Activated CD4-positive, alpha-beta T cell treated with anti-CD3 and anti-CD28 coated beads for 1 hour (primary cell): ENCODE data around the gene PPIF.

Source experiments
- DNase-seq: peaks from one replicate; pipeline ENCODE4 v3.0.0-alpha.2; 2020

PPIF gene

DNA sequence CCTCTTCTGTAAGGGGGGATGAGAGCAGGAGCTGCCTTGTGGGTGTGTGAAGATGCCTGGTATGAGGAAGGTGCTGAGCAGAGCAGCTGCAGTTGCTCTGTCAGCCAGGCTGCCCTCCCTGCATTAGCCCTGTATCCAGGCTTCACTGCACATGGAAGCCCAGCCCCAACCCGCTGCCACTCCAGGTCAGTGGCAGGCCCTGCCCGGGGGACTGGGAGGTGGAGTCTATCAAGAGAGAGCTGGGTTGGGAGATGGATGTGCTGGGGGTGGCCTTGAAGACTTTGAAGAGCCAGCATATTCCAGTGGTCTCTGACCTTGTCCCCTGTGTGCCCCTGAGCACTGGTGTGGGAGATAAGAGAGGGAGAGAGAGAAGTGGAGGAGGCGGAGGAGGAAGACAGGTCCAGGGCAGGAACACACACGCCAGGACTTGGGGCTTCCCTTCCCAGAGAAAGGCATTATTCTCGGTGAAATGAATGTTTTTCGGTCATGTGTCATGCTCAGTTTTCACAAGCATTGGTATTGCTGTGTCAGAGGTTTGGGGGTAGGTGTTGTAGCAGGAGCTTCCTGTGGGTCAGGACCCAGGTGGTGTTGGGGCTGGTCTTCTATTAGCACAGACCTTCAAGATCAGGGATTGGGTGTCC is 2.6 kb downstream of the PPIF start:
- DNase-seq = no peak

DNA sequence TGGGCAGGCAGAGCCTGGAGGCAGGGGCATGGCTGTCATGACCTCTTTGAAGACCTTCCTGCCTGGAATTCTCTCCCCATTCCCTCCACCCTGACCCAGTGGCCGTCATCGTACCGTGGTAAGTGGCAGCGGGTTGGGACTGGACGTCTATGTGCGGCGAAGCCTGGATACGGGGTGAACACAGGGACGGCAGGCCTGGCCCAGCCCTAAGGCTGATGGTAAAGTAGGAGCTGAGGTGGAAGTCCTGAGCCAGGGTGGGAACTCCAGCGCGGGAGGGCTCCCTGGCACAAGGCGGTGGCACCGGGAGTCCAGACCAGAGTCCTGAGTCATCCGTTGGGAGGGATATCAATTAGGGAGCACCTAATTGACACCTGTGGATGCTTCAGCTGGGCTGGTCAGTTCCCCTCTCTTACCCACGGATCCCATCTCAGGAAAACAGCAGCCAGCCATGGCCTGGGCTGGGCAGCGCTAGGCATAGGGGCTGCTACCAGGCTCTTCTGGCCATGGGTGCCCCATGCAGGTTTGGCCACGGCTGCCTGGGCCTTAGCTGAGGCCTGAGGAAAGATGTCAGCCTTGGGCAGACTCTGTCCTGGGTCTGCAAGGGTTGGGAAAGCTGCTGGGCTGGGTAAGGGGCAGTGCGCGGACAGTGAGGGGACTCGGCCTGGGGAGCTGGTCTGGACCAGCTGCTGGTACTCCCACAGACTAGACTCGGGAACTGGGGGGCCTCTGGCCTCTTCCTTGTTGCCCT is 3.3 kb downstream of the PPIF start:
- no peak for DNase-seq

- DNase-seq = no peak
These were observed 4.1 kb downstream of the PPIF start for GRCh38 chr10:79351332-79351731.

GRCh38 chr10:79352035-79352877 is 5.0 kb downstream of the PPIF start:
- no peak for DNase-seq

DNA sequence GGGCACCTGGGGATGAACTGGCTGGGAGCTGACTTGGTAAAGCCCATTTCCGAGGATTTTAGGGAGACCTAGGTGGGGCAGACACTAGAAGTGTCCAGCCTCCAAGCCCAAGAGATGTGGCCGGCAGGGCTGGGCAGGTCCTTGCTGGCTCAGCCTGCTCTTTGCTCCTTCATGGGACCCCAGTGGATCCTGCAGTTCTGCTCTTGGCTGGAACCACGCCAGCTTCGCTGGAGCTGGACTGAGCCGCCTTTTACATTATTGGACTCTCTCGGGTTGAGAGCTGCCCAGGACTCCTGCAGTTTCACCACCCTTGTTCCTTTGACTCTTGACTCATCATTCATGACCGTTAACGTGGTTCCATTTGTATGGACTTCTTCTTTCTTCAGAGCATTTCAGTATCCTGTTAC is 5.7 kb downstream of the PPIF start:
- no peak for DNase-seq

DNA sequence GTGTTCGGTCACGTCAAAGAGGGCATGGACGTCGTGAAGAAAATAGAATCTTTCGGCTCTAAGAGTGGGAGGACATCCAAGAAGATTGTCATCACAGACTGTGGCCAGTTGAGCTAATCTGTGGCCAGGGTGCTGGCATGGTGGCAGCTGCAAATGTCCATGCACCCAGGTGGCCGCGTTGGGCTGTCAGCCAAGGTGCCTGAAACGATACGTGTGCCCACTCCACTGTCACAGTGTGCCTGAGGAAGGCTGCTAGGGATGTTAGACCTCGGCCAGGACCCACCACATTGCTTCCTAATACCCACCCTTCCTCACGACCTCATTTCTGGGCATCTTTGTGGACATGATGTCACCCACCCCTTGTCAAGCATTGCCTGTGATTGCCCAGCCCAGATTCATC is 6.5 kb downstream of the PPIF start:
- DNase-seq = peak; percentile 6

GRCh38 chr10:79354141-79354540 is 6.9 kb downstream of the PPIF start:
- DNase-seq = peak; percentile 5

DNA sequence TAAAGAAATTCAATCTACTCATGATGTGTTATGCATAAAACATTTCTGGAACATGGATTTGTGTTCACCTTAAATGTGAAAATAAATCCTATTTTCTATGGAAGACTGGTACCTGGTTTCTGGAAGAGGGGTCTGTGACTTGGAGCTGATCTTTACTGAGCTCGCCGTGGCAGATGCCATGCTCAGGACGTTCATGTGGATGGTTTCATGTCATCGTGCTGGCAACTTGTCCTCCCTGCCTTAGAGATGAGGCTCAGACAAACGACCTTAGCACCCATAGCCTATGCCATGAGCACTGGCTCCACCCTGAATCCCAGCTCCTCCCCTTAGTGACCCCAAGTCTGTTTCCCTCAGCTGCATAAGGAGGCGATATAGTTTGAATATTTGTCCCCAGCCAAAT is 7.3 kb downstream of the PPIF start:
- DNase-seq = no peak

DNA sequence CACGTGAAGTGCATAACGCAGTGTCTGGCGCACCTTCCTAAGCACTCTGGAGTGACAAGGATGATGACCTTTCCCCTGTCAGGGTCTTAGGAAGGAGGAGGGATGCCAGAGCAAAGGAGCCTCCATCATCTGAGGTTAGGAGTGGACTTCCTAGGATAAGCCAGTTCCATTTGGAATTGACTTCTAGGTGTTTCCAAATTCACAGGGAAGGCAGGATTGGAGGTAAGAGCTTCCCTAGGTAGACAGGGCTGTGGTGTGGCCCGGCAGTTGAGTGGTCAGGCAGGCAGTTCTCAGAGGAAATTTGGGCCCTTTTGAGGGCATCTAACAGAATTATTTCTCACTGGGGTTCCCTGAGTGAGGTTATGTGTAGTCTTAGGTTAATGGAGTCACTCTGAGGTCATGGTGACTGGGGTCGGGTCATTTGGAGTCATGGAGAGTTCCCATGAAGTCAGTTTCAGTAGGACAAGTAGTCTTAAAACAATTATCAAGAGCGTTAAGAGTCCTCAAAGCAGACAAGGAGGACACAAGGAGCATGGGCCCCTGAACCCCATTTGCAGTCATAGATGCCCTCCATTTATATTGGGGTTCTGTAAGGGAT is 8.2 kb downstream of the PPIF start:
- DNase-seq = peak; percentile 1

GRCh38 chr10:79356104-79356503 is 8.8 kb downstream of the PPIF start:
- peak; percentile 4 for DNase-seq

- peak; percentile 1 for DNase-seq
These were observed 9.9 kb downstream of the PPIF start for GRCh38 chr10:79357180-79357579.

- peak; percentile 0 for DNase-seq
These were observed 11.5 kb downstream of the PPIF start for GRCh38 chr10:79358811-79359210.

- no peak for DNase-seq
These were observed 12.7 kb downstream of the PPIF start for GRCh38 chr10:79359816-79360498.

GRCh38 chr10:79360499-79361342 is 13.5 kb downstream of the PPIF start:
- no peak for DNase-seq

GRCh38 chr10:79361726-79362397 is 14.6 kb downstream of the PPIF start:
- no peak for DNase-seq

DNA sequence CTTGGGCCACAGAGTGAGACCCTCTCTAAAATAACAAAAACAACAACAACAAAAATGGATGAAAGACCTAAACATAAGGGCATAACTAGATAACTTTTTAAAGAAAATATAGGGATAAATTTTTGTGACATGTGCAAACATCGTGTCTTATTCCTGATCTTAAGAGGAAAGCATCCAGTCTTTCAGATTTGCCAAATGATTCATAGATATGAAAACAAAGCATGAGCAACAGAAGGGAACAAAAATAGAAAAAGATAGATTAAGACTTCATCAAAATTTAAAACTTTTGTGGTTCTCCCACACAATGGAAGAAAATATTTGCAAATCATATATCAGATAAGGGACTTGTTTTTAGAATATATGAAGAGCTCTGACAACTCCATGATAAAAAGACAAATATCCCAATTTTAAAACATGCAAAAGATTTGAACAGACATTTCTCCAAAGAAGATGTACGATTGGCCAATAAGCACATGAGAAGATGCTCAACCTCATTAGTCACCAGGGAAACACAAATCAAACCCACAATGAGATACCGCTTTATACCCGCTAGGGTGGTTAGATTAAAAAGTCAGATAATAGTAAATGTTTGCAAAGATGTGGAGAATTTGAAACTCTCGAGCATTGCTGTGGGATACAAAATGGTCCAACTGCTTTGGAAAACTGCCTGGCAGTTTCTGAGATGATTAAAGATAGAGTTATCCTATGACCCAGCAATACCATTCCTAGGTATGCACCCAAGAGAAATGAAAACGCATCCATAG is 20.3 kb downstream of the PPIF start:
- DNase-seq = no peak

DNA sequence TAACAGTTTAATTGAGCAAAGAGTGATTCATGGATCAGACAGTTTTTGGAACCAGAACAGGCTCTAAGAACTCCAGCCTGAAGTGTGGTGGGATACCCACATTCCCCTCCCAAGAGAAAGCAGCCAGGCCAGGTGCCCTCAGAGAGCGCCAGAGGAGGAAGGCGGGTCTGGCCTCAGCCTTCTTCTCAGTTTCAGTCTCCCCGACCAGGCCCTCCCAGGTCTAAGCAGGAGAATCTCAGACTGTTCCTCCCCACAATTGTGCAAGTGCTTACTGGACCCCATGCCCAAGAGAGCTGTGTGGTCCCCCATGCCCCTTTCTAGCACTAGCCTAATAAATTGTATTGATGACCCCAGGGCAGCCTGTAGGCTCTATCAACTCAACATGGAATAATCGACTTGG is 25.6 kb downstream of the PPIF start:
- DNase-seq = no peak

- DNase-seq = peak; percentile 65
These were observed 27.3 kb downstream of the PPIF start for GRCh38 chr10:79374312-79375191.
